ENCODE results near the gene KIF1B.

DNA sequence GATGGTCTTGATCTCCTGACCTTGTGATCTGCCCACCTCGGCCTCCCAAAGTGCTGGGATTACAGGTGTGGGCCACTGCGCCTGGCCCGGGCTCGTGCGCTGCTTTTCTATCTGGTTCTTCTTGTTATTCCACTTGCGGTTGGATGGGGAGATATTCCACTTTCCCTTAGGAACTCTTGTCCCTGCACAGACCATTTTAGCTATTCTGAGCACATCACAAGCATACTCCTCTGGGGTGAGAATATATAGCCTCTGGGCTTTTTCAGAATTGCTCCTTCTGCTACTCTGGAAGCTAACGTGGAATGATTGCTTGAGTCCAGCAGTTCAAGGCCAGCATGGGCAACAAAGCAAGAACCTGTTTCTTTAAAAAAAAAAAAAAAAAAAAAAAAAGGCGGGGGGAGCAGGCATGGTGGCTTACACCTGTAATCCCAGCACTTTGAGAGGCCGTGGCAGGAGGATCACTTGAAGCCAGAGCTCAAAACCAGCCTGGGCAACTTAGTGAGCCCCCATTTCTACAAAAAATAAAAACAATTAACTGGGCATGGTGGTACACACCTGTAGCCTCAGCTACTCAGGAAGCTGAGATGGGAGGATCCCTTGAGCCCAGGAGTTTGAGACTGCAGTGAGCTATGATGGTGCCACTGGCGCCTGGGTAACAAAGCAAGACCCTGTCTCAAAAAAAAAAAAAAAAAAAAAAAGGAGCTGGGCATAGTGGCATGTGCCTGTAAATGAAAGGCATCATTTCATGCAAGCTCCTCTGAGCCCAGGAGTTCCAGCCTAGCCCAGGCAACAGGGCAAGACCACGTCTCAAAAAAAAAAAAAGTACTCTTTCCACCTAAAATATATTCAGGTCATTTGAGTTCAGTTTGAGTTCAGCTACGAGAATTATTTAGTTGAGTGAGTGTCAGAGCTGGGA lies 176.6 kb downstream of the KIF1B start:
- TF ChIP-seq TAF1 (IDR thresholded peaks at IDR 0.05; ENCODE audit: low read depth, low read length): no peak
- no peak for TF ChIP-seq POLR2A (IDR thresholded peaks at IDR 0.05; ENCODE audit: low read depth, low read length)
